GM18873 (cell line): Measurements from ENCODE around the gene REV1.
"Not testable (repeated sequence)": the region's sequence is repeated elsewhere in the genome, so short reads cannot be mapped to it uniquely, and the experiment has no call there.

Experiments
- ATAC-seq: cut with Tn5 transposase; IDR thresholded peaks from one replicate; pipeline ENCODE4 v1.9.1; 2021; ENCODE audit warnings: mild to moderate bottlenecking, moderate library complexity, moderate number of reproducible peaks; ENCODE audit not compliant: unreplicated experiment, low FRiP score

REV1 gene

DNA sequence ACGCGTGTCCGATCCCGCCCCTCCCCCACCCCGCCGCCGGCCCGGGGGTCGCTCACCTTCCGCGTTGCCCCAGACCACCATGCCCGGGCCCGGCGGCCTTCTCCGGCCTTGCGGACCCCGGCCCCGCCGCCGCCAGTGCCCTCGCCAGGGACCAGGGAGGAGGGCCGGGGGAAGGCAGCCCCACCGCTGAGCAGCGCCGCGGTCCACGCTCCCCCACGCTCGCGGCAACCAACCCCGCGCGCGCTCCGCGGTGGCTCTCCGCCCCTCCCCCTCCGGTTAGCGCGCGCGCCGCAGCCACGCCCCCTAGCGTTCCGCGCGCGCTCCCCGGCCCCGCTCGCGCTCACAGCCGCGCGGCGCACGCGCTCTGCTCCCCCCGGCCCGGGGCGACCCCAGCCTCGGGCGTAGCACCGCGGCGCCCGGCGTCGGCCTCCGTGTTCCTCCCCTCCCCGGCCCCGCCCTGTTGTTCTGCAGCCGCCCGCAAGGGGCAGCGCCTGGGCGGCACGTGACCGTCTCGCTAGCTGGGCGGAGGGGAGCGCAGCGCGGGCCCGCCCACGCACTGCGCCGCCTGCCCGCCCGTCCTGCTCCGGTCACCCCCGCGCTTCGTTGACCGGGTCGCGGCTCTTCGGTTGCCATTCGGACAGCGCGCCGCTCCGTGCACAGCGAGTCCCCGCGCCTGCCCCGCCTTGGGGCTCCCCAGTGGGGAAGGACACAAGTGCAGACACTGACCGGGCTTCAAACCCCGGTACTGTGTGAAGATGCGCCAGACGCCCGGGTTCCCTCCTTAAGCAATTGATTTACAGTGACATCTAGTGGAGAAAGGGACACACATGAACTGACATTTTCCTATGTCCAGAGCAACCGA is at the start of gene REV1:
TSS of gene REV1 (minus strand) at position 257 of the 862 bp plus-strand sequence. CDS start 25,042 bp downstream, outside the sequence.
- peak; percentile 76 for ATAC-seq

DNA sequence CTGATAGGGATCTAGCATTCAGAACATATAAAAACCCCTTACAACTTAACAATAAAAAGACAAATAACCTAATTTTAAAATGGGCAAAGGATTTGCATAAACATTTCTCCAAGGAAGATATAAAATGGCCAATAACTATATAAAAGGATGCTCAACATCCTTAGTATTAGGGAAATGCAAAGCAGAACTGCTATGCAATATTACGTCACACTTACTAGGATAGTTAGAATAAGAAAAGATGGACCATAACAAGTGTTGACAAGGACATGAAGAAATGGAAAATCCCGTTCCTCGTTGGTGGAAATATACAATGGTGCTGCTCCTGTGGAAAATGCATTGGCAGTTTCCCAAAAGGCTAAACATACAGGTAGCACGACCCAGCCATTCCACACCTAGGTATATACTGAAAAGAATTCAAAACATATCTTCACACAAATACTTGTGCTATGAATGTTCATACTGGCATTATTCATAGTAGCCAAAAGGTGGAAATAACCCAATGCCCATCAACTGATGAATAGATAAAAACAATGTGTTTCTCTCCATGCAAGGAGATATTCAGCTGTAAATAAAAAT is 48.2 kb upstream of the REV1 start:
- ATAC-seq: no peak

DNA sequence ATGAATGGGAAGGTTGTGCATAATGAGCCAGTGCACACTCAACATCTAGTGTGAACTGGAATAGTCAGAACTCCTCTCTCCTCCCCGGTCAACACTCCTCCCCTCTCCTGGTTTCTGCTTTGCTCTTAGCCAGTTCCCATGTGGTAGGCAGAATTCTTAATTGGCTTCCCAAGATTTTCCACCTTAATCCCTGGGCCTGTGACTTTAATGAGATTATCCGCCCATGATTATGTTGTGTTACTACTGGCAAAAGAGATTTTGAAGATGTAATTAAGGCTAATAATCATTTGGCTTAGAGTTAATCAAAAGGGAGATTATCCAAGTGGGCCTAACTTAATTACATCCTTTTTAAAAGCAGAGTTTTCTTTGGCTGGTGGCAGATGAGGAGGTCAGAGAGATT is 34.2 kb upstream of the REV1 start:
- ATAC-seq: no peak

- no peak for ATAC-seq
Measured at GRCh38 chr2:99522157-99522556, 32.3 kb upstream of the REV1 start.

DNA sequence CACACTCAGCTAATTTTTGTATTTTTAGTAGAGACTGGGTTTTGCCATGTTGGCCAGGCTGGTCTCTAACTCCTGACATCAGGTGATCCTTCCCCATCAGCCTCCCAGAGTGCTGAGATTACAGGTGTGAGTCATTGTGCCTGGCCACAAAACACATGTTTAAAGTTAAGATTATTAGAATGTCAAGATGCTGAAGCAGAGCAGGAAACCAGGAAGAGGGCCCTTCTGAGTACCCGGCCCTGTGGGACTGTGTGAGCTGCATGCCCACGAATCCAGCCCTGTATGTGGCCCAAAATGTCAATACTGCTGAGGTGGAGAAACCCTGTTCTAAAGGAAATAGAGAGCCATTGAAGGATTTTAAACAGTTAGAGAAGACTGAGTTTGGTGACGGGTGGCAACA is 31.0 kb upstream of the REV1 start:
- ATAC-seq: no peak

- ATAC-seq: no peak
Measured at GRCh38 chr2:99520195-99520594, 30.4 kb upstream of the REV1 start.

DNA sequence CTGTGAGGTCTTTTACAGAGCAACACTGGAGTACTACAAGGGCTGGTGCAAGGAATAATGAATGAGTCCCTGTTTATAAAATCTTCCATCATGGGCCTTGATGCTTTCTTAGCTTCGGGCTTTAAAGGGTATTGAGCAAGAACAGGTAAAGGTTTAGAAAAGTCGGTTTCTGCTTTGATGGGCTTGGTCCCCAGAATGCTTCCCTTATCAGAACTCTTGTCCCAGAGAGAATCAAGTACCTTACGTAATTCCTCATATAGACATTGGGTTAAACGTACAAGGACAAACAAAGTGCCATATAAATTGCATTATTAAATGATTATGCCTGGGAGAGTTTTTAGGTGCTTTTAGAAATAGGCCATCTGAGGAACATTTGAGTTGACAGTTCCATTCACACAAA is 24.5 kb upstream of the REV1 start:
- no peak for ATAC-seq

DNA sequence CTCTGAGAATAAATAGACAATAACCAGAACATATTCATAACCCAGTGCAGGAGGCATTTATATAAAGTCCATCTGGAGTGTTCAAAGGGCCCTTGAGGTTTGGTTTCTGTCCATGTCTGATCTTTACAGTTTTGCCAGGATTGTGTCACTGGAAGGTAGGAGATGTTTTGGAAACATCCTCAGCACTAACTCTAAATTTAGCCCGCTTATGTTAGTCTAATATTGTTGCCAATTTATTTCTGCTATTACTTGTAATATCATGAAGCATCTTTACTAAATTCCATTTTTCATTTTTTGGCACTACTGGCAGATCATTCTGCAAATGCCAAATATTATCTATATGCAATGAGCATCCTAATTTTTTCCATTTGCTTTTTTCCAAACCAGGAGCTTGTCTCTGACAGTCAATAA is 22.4 kb upstream of the REV1 start:
- no peak for ATAC-seq

DNA sequence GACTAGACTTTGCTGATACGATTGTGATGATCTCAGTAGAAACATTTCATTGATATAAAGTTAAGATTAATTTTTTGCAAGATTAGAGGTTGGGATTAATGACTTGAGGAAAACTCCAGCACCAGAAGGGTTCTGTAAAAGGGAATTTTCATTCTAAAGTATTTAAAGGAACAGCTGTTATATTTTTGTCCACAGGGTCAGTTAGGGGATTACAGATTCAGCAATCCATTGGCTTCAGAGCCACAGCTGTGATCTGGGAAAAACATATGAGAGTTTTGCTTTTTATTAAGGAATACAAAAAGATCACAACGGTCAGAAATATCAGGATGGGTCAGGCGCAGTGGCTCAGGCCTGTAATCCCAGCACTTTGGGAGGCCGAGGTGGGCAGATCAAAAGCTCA is 19.6 kb upstream of the REV1 start:
- no peak for ATAC-seq

DNA sequence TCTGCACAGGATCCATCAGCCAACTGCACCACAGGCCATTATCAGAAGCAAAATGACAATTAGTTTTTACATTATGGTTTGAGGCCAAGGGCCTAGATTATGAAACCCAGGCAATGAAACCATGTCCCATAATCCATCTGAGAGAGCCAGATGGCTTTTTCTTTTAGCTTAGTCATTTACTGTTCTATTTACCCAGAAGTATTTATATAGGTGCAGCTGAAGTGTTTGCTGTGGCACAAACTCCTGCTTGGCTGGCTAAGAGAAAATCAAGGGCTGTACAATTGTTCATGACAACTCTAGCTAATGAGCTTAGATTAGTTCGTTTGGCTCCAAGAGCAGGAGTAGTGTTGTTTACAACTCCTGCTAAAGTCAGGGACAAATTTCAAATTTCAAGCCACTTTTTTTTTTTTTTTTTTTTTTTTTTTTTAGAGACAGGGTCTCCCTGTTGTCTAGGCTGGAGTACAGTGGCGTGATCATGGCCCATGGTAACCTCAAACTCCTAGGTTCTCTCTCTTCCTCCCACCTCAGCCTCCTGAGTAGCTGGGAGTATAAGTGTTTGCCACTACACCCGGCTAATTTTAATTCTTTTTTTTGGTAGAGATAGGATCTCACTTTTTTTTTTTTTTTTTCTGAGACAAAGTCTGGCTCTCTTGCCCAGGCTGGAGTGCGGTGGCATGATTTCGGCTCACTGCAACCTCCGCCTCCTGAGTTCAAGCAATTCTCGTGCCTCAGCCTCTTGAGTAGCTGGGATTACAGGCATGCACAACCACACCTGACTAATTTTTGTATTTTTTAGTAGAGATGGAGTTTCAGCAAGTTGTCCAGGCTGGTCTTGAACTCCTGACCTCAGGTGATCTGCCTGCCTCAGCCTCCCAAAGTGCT is 18.4 kb upstream of the REV1 start:
- ATAC-seq: no peak

DNA sequence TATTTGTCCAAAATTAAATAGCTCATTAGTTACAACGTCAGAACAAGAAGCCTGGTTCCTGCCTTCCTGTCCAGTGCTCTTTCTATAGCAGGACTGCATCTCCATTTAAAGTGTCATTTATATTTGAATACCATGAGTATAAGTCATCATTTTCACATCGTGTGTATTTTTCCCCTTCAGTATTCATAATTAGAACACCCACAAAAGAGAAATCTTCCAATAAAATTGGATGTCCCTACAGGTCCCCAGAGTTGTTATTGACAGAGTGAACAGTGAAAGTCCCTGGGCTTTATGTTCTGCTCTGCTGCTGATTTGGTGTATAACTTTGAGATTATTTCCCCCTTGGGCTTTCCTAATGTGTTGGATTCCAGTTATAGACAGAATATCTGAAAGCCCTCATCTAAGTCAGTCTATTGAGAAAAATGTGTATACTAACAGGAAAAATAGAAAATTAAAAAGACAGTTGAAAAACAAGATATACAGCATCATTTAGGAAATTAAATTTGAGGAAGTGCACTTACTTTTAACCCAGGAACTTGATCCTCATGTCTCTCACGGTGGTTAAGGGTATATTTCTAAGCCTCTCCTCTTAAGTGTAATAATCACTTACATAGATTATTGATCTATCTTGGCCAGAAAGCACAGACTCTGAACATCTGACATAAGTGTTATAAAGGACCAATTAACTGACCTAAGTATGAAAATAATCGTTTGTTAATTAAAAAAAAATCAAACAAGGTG is 15.2 kb upstream of the REV1 start:
- no peak for ATAC-seq

DNA sequence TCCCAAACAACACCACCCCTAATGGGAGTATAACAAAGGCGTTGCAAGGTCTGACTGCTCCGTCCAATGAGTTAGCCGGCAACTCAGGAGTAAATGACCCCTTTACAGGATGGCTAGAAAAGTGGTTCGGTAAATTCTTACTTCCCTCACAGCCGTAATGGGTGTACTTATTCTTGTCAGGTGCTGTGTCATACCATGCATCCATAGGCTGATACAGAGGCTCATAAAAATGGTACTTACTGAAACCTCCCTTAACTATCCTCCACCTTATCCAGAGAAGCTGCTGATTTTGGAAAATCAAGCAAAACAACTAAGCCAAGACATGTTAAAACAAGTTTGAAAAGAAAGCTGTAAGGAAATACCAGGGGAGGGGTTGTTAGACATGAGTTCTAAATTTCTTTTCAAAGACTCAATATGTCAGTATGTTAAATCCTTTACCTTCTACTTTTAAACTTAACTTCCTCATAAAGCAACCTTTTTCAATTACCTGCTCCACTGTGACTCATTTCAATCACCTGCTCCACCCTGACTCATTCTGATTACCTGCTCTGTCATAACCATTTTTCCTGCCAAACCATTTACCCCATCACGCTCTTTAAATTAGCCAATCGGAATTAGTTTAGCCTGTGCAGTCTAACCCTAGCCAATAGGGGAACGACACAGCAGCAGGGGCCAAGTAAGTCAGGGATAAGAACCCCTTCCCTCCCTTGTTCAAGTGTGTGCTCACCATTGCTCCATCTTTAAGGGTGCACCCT is 14.0 kb upstream of the REV1 start:
- ATAC-seq: not testable (repeated sequence)

DNA sequence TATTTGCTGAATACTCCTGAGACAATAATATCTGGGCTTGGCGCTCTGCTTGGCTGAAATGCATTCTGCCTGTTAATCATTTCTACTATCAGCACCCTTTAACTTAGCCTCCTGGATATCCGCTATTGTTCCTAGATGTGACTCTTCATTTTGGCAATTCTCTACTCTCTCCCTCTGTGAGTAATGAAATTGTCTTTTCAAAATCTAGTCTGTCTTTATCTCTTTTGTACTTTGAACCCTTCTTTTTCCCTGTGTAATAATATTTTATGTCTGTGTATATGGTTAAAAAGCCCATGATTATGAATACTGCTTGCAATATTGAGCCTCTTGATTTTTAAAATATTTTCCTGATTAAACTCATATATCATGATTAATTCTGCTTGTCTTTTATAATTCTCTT is 6.2 kb upstream of the REV1 start:
- no peak for ATAC-seq

GRCh38 chr2:99495115-99495860 is 5.5 kb upstream of the REV1 start:
- ATAC-seq: no peak

- ATAC-seq: no peak
Measured at GRCh38 chr2:99492721-99493120, 2.9 kb upstream of the REV1 start.

GRCh38 chr2:99490623-99491461 is 1.0 kb upstream of the REV1 start:
- no peak for ATAC-seq

GRCh38 chr2:99489063-99489760 is 605 bp downstream of the REV1 start:
- ATAC-seq: peak; percentile 13
